Stimulated activated CD4-positive, alpha-beta T cell treated with anti-CD3 and anti-CD28 coated beads, Interleukin-1b, Interleukin-23, amount 100 ng/mL, for 4 hours (primary cell): ENCODE results near the gene ZBTB18.

Experiments
- DNase-seq, 2 donors: peaks; one replicate each; pipeline ENCODE4 v3.0.0-alpha.2; 2020; ENCODE audit warnings: low read depth in 2 of 2

ZBTB18 gene

GRCh38 chr1:244088161-244088560 is 37.1 kb downstream of the ZBTB18 start:
- no peak for DNase-seq

- no peak for DNase-seq
Observed at GRCh38 chr1:244089561-244089960, 38.5 kb downstream of the ZBTB18 start.

- no peak for DNase-seq
Observed at GRCh38 chr1:244090645-244091044, 39.6 kb downstream of the ZBTB18 start.

GRCh38 chr1:244092293-244092963 is 41.3 kb downstream of the ZBTB18 start:
- no peak for DNase-seq

- DNase-seq = no peak
Observed at GRCh38 chr1:244092964-244093638, 42.0 kb downstream of the ZBTB18 start.

- DNase-seq = no peak
Observed at GRCh38 chr1:244094880-244095528, 43.9 kb downstream of the ZBTB18 start.

- DNase-seq = no peak
Observed at GRCh38 chr1:244095529-244095911, 44.4 kb downstream of the ZBTB18 start.

- no peak for DNase-seq
Observed at GRCh38 chr1:244096066-244096610, 45.1 kb downstream of the ZBTB18 start.

GRCh38 chr1:244096691-244097090 is 45.6 kb downstream of the ZBTB18 start:
- DNase-seq = no peak

- DNase-seq = no peak
Observed at GRCh38 chr1:244097523-244098405, 46.7 kb downstream of the ZBTB18 start.

GRCh38 chr1:244099258-244099930 is 48.3 kb downstream of the ZBTB18 start:
- no peak for DNase-seq

GRCh38 chr1:244100276-244100675 is 49.2 kb downstream of the ZBTB18 start:
- no peak for DNase-seq

GRCh38 chr1:244100704-244101453 is 49.8 kb downstream of the ZBTB18 start:
- no peak for DNase-seq

- DNase-seq = no peak
Observed at GRCh38 chr1:244102046-244102445, 51.0 kb downstream of the ZBTB18 start.

- DNase-seq = no peak
Observed at GRCh38 chr1:244102468-244102867, 51.4 kb downstream of the ZBTB18 start.

- no peak for DNase-seq
Observed at GRCh38 chr1:244104309-244105060, 53.4 kb downstream of the ZBTB18 start.

GRCh38 chr1:244106176-244106575 is 55.1 kb downstream of the ZBTB18 start:
- no peak for DNase-seq
